OCI-LY1 (cell line): Measurements from ENCODE around the gene RTKN.

ENCODE experiments used
- H2AFZ ChIP-seq: fragments of 200-600 bp; sonication (generic), shearing (Covaris generic); 2 replicates; pipeline ENCODE4 v1.6.0; 2014; ENCODE audit warnings: antibody characterized with exemption, mild to moderate bottlenecking, low read length
- H3F3A ChIP-seq: fragments of 200-600 bp; sonication (generic), shearing (Covaris generic); 2 replicates; pipeline ENCODE4 v1.6.0; 2014; ENCODE audit warnings: mild to moderate bottlenecking, antibody characterized with exemption, low read length, moderate library complexity; ENCODE audit not compliant: insufficient read depth
- H3K27ac ChIP-seq: fragments of 200-600 bp; sonication (generic); 2 replicates; pipeline ENCODE4 v1.5.1; 2014; ENCODE audit warnings: low read length, mixed run types, mild to moderate bottlenecking, low read depth; ENCODE audit not compliant: poor library complexity, severe bottlenecking
- H3K27me3 ChIP-seq: fragments of 200-600 bp; sonication (generic); 2 replicates; pipeline ENCODE4 v1.6.0; 2014; ENCODE audit warnings: antibody characterized with exemption, mild to moderate bottlenecking, low read length, moderate library complexity; ENCODE audit not compliant: insufficient read depth
- H3K36me3 ChIP-seq: fragments of 200-600 bp; sonication (generic); 2 replicates; pipeline ENCODE4 v1.6.1; 2014; ENCODE audit warnings: mild to moderate bottlenecking, antibody characterized with exemption, low read length, moderate library complexity, mixed read lengths; ENCODE audit not compliant: insufficient read depth
- H3K4me1 ChIP-seq: fragments of 200-600 bp; sonication (generic); 2 replicates; pipeline ENCODE4 v1.5.1; 2014; ENCODE audit warnings: mild to moderate bottlenecking, low read length, moderate library complexity; ENCODE audit not compliant: insufficient read depth, severe bottlenecking
- H3K4me2 ChIP-seq: fragments of 200-600 bp; sonication (generic), shearing (Covaris generic); 2 replicates; pipeline ENCODE4 v1.6.1; 2014; ENCODE audit warnings: low read length
- H3K4me3 ChIP-seq: fragments of 200-600 bp; sonication (generic); 2 replicates; pipeline ENCODE4 v1.5.1; 2014; ENCODE audit warnings: low read length, low read depth, mild to moderate bottlenecking, mixed read lengths; ENCODE audit not compliant: poor library complexity, severe bottlenecking
- H3K79me2 ChIP-seq: fragments of 200-600 bp; shearing (Covaris generic); 2 replicates; pipeline ENCODE4 v1.6.1; 2016; ENCODE audit warnings: mixed run types, low read length, mixed read lengths; ENCODE audit not compliant: insufficient read depth
- H3K9ac ChIP-seq: fragments of 200-600 bp; sonication (generic), shearing (Covaris generic); 2 replicates; pipeline ENCODE4 v1.6.1; 2014; ENCODE audit warnings: mild to moderate bottlenecking, low read length, mixed read lengths
- H3K9me2 ChIP-seq: fragments of 200-600 bp; sonication (generic), shearing (Covaris generic); 2 replicates; pipeline ENCODE4 v1.6.1; 2014; ENCODE audit warnings: low read depth, mild to moderate bottlenecking, low read length, mixed read lengths
- H3K9me3 ChIP-seq: fragments of 200-600 bp; shearing (Covaris generic); 2 replicates; pipeline ENCODE4 v1.6.1; 2014; ENCODE audit warnings: low read length, mixed read lengths
- H4K20me1 ChIP-seq: fragments of 200-600 bp; sonication (generic), shearing (Covaris generic); 2 replicates; pipeline ENCODE4 v1.6.0; 2016; ENCODE audit warnings: mild to moderate bottlenecking, low read length; ENCODE audit not compliant: insufficient read depth
- CTCF ChIP-seq: fragments of 200-600 bp; sonication (generic), shearing (Covaris generic); IDR thresholded peaks from 2 replicates; pipeline ENCODE4 v1.5.1; 2017; ENCODE audit warnings: mild to moderate bottlenecking, antibody characterized with exemption, low read length, moderate library complexity, mixed read lengths
- EZH2 ChIP-seq: fragments of 200-600 bp; sonication (generic), shearing (Covaris generic); IDR thresholded peaks from 2 replicates; pipeline ENCODE4 v1.8.0; 2017; ENCODE audit warnings: borderline replicate concordance, mixed run types, mild to moderate bottlenecking, antibody characterized with exemption, low read length, moderate library complexity, mixed read lengths

The RTKN gene

GRCh38 chr2:74458938-74459363, 17.2 kb upstream of the RTKN start:
- Histone ChIP-seq H3K4me1 (peaks cover 43% of the 10 kb centered on the region), H3K4me3 (peak overlapping the region; percentile 80)

GRCh38 chr2:74458132-74458937, 16.6 kb upstream of the RTKN start, which contains the start of gene WBP1:
Gene WBP1, plus strand, starts transcription at chr2:74458438. Its CDS starts 165 bp downstream, at chr2:74458603.
- Histone ChIP-seq H3K9ac (peak within 1 kb of the TSS; percentile 97), H3F3A (no peaks in the 10 kb centered on the region), H3K79me2 (no peaks in the 10 kb centered on the region), H2AFZ (no peak within 1 kb of the TSS), H3K4me2 (peak within 1 kb of the TSS; percentile 99), H3K36me3 (peaks cover 28% of the 10 kb centered on the region; the same call in 1 of the 2 replicates), H4K20me1 (no peaks in the 10 kb centered on the region), H3K4me1 (peaks cover 42% of the 10 kb centered on the region), H3K4me3 (peak within 1 kb of the TSS; percentile 80), H3K9me3 (no peaks in the 10 kb centered on the region), H3K27me3 (no peaks in the 10 kb centered on the region), H3K9me2 (no peaks in the 10 kb centered on the region), H3K27ac (peak within 1 kb of the TSS; percentile 92)
- no peak for TF ChIP-seq EZH2
- no peak for TF ChIP-seq CTCF

More at GRCh38 chr2:74458938-74459363, 17.2 kb upstream of the RTKN start:
- Histone ChIP-seq H3K36me3 (peaks cover 28% of the 10 kb centered on the region; the same call in 1 of the 2 replicates), H3K4me2 (peak overlapping the region; percentile 99), H3F3A (no peaks in the 10 kb centered on the region), H3K27me3 (no peaks in the 10 kb centered on the region), H3K9ac (peak overlapping the region; percentile 97), H3K27ac (peak overlapping the region; percentile 43), H3K9me2 (no peaks in the 10 kb centered on the region), H4K20me1 (no peaks in the 10 kb centered on the region), H3K9me3 (no peaks in the 10 kb centered on the region), H3K79me2 (no peaks in the 10 kb centered on the region), H2AFZ (no peak overlapping the region)
- no peak for TF ChIP-seq EZH2
- no peak for TF ChIP-seq CTCF

- Histone ChIP-seq H3K4me2 (peak overlapping the region; percentile 81), H3F3A (no peaks in the 10 kb centered on the region), H3K4me3 (peak overlapping the region; percentile 80), H3K79me2 (no peaks in the 10 kb centered on the region), H3K36me3 (peaks cover 21% of the 10 kb centered on the region; the same call in 1 of the 2 replicates), H3K27ac (peak overlapping the region; percentile 92), H3K9me2 (no peaks in the 10 kb centered on the region), H3K9ac (peak overlapping the region; percentile 82), H2AFZ (no peak overlapping the region), H3K27me3 (no peaks in the 10 kb centered on the region), H3K9me3 (no peaks in the 10 kb centered on the region), H4K20me1 (no peaks in the 10 kb centered on the region), H3K4me1 (peaks cover 46% of the 10 kb centered on the region)
- TF ChIP-seq EZH2: no peak
- no peak for TF ChIP-seq CTCF
Observed at GRCh38 chr2:74457549-74458131, 15.9 kb upstream of the RTKN start.
